Activated gamma-delta T cell (primary cell): ENCODE results near the gene HOXA7.

Experiments
- DNase-seq: peaks from one replicate; lab custom pipeline; 2025; lab: John Stamatoyannopoulos, UW

The HOXA7 gene

GRCh38 chr7:27119412-27119911, 37.0 kb downstream of the HOXA7 start:
- DNase-seq: no peak

- DNase-seq: no peak
Observed at GRCh38 chr7:27118580-27118979, 37.9 kb downstream of the HOXA7 start.

- no peak for DNase-seq
Observed at GRCh38 chr7:27117887-27118491, 38.5 kb downstream of the HOXA7 start.

- no peak for DNase-seq
Observed at GRCh38 chr7:27116962-27117886, 39.3 kb downstream of the HOXA7 start.

- DNase-seq: no peak
Observed at GRCh38 chr7:27116031-27116961, 40.2 kb downstream of the HOXA7 start.

GRCh38 chr7:27115221-27116026, 41.1 kb downstream of the HOXA7 start:
- no peak for DNase-seq

- no peak for DNase-seq
Observed at GRCh38 chr7:27114881-27115220, 41.6 kb downstream of the HOXA7 start.

GRCh38 chr7:27113991-27114769, 42.3 kb downstream of the HOXA7 start:
- DNase-seq: no peak

- DNase-seq: no peak
Observed at GRCh38 chr7:27112955-27113949, 43.2 kb downstream of the HOXA7 start.

- DNase-seq: no peak
Observed at GRCh38 chr7:27112361-27112760, 44.1 kb downstream of the HOXA7 start.

- DNase-seq: no peak
Observed at GRCh38 chr7:27111751-27112277, 44.7 kb downstream of the HOXA7 start.

- no peak for DNase-seq
Observed at GRCh38 chr7:27111042-27111750, 45.3 kb downstream of the HOXA7 start.

- DNase-seq: no peak
Observed at GRCh38 chr7:27110186-27111031, 46.1 kb downstream of the HOXA7 start.

GRCh38 chr7:27109466-27110185, 46.8 kb downstream of the HOXA7 start:
- DNase-seq: no peak

GRCh38 chr7:27108390-27109127, 47.9 kb downstream of the HOXA7 start:
- no peak for DNase-seq
